Immature natural killer cell (primary cell): Measurements from ENCODE around the gene AGO1. TPM values are rescaled to one million over a fixed set of nuclear protein-coding genes. Genes with fewer than 3 reads are reported as not detected.

Experiments used
- polyA plus RNA-seq, 3 donors: library from polyadenylated mRNA; unstranded; fragments of 300-500 nt; fragmentation: Illumina TruSeq; gene quantifications; one replicate each; pipeline ENCODE4 v1.2.3, GENCODE V29; 2021

AGO1 gene
- polyA plus RNA-seq, 3 donors from 2014 or later, result 6.3 to 9.9 (median 7.0) TPM

Other genes with a start within 250 kb of the AGO1 start
- gene PSMB2, start 241.7 kb upstream of the AGO1 start, polyA plus RNA-seq, result 100 to 1,000 TPM in 1 of 3 donors, 10 to 100 TPM in 2; 83.2 to 108 (median 89.7) TPM
- gene C1orf216, start 164.3 kb upstream of the AGO1 start, polyA plus RNA-seq, result 10 to 100 TPM; 15.7 to 37.3 (median 32.3) TPM
- gene CLSPN, start 113.2 kb upstream of the AGO1 start, polyA plus RNA-seq, result under 1 TPM in 2 of 3 donors, not detected in 1; 0.29 to 0.96 TPM
- gene AGO4, start 75.2 kb upstream of the AGO1 start, polyA plus RNA-seq, result 10 to 100 TPM in 1 of 3 donors, 1 to 10 TPM in 2; 2.9 to 13.7 (median 8.8) TPM
- 10 to 100 TPM in 1 of 3 donors, 1 to 10 TPM in 2; 6.9 to 12.8 (median 9.3) TPM for gene AGO3, start 47.9 kb downstream of the AGO1 start, polyA plus RNA-seq
- gene TEKT2, start 200.9 kb downstream of the AGO1 start, polyA plus RNA-seq, result not detected
- 10 to 100 TPM; 15.7 to 28.4 (median 26.5) TPM for gene ADPRS, start 205.7 kb downstream of the AGO1 start, polyA plus RNA-seq
- gene COL8A2, start 242.0 kb downstream of the AGO1 start, polyA plus RNA-seq, result under 1 TPM in 1 of 3 donors, not detected in 2; 0.12 TPM